Measurements from ENCODE around the gene AAR2. TPM values are rescaled to one million over a fixed set of nuclear protein-coding genes. Genes with fewer than 3 reads are reported as not detected.

The AAR2 gene
- total RNA-seq, 1 donor from 2014 or later: 23.7 TPM

- intact Hi-C loops (cut with DNase I): no loop called here
- ATAC-seq (no peak), DNase-seq (no peak)
- H3K4me3 ChIP-seq: no peak overlapping the region
- peaks cover 8% of the 10 kb centered on the region for H3K4me1 ChIP-seq
- no peak overlapping the region for H3K27ac ChIP-seq
- no peaks in the 10 kb centered on the region for H3K36me3 ChIP-seq
- TF ChIP-seq CTCF (IDR thresholded peaks at IDR 0.05): no peak
- peaks cover 92% of the 10 kb centered on the region for H3K27me3 ChIP-seq (ENCODE audit: low read depth)
- H3K9me3 ChIP-seq: no peaks in the 10 kb centered on the region
Measured at GRCh38 chr20:36304786-36305495, 68.7 kb downstream of the AAR2 start.

- Histone ChIP-seq H3K27ac (no peak within 1 kb of the TSS), H3K9me3 (no peaks in the 10 kb centered on the region), H3K4me1 (peaks cover 8% of the 10 kb centered on the region), H3K36me3 (no peaks in the 10 kb centered on the region), H3K4me3 (peak within 1 kb of the TSS; percentile 19), H3K27me3 (ENCODE audit: low read depth) (peaks cover 85% of the 10 kb centered on the region)
- intact Hi-C loops (cut with DNase I): no loop called here
- ATAC-seq (no peak), DNase-seq (no peak)
- TF ChIP-seq CTCF (IDR thresholded peaks at IDR 0.05): no peak
Measured at GRCh38 chr20:36305602-36306551, 69.6 kb downstream of the AAR2 start, which contains the start of gene DLGAP4. DLGAP4 (plus strand) TSS chr20:36306339; CDS start chr20:36431718, 125,379 bp downstream.

Other genes with a start within 250 kb of the AAR2 start
- 68.9 TPM for gene EPB41L1, start 81.7 kb upstream of the AAR2 start, total RNA-seq
- 59.3 TPM for gene DLGAP4, start 69.9 kb downstream of the AAR2 start, total RNA-seq

All from lower lobe of right lung (tissue), 2 donors.